Progenitor cell of endocrine pancreas (in vitro differentiated cells): ENCODE measurements around the gene GMEB2. TPM values are rescaled to one million over a fixed set of nuclear protein-coding genes. Genes with fewer than 3 reads are reported as not detected.
"Not testable (repeated sequence)": the region's sequence is repeated elsewhere in the genome, so short reads cannot be mapped to it uniquely, and the experiment has no call there.

Source experiments
- DNase-seq: peaks from one replicate; pipeline ENCODE4 v3.0.0; 2021; ENCODE audit warnings: low spot score; ENCODE audit not compliant: unreplicated experiment
- H3K27ac Mint-ChIP-seq: 2 replicates; pipeline ENCODE4 v1.8.0; 2021; ENCODE audit warnings: mild to moderate bottlenecking, moderate library complexity, mixed read lengths
- H3K27me3 Mint-ChIP-seq: 2 replicates; pipeline ENCODE4 v1.8.0; 2021; ENCODE audit warnings: mixed read lengths
- H3K36me3 Mint-ChIP-seq: 2 replicates; pipeline ENCODE4 v1.8.0; 2022; ENCODE audit warnings: mixed read lengths; ENCODE audit not compliant: insufficient read depth
- H3K4me1 Mint-ChIP-seq: 2 replicates; pipeline ENCODE4 v1.8.0; 2021; ENCODE audit warnings: low read depth, mixed read lengths
- H3K4me3 Mint-ChIP-seq: 2 replicates; pipeline ENCODE4 v1.8.0; 2021; ENCODE audit warnings: low read depth, mild to moderate bottlenecking, moderate library complexity, mixed read lengths
- H3K9me3 Mint-ChIP-seq: 2 replicates; pipeline ENCODE4 v1.8.0; 2021; ENCODE audit warnings: low read depth, mixed read lengths
- CTCF ChIP-seq: fragments of 200-600 bp; sonication (generic); IDR thresholded peaks from one replicate; pipeline ENCODE4 v1.5.0; 2021; ENCODE audit warnings: antibody characterized with exemption, mild to moderate bottlenecking; ENCODE audit not compliant: unreplicated experiment
- total RNA-seq: library from RNA; stranded (reverse); gene quantifications from 2 replicates; pipeline ENCODE4 v1.2.1, GENCODE V29; 2021

Gene GMEB2
- total RNA-seq, 1 donor from 2014 or later, result 15.1 TPM

DNA sequence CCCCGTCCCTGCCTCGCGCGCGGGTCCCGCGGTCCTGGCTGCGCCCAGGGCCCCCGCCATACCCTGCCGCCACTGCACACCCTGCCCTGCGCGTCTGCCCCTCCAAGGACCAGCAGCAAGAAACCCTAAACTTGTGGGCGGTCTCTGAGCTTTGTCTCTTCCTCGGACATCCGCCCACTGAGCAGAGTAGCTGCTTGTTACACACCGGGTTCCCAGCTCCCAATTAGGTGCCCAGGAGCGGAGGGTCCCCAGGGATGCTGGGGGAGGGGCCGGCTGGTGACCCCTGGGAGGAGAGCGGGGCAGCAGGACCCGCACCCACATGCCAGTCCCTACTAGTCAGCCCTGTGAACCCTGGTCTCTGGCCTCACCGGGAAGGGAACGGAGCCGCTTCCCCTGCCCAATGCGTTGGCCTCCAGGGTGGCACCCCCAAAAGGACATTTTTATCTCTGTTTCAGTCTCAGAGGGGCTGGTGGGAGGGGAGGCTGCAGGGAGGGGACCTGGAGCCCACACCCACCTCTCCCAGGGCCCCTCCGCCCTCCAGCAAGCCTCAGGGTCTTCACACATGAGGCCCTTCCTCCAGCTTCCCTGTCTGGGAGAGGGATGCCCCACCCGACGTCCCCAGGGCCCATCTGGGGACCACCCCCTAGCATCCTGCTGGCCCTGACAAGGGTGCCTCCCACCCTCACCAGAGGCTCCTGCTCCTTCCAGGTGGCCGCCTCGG is 15.8 kb upstream of the GMEB2 start:
- peaks cover 6% of the 10 kb centered on the region for H3K27me3 Mint-ChIP-seq
- peaks cover 2% of the 10 kb centered on the region for H3K4me1 Mint-ChIP-seq
- DNase-seq, result no peak
- peak overlapping the region; percentile 52 for H3K27ac Mint-ChIP-seq
- no peak for TF ChIP-seq CTCF
- no peaks in the 10 kb centered on the region for H3K36me3 Mint-ChIP-seq
- H3K4me3 Mint-ChIP-seq, result peak overlapping the region; percentile 71
- H3K9me3 Mint-ChIP-seq, result no peaks in the 10 kb centered on the region

GRCh38 chr20:63641792-63642523 is 15.1 kb upstream of the GMEB2 start:
- H3K27me3 Mint-ChIP-seq, result peaks cover 6% of the 10 kb centered on the region
- no peaks in the 10 kb centered on the region for H3K9me3 Mint-ChIP-seq
- no peaks in the 10 kb centered on the region for H3K36me3 Mint-ChIP-seq
- DNase-seq, result peak; percentile 93
- peaks cover 2% of the 10 kb centered on the region for H3K4me1 Mint-ChIP-seq
- peak; percentile 61 for TF ChIP-seq CTCF
- no peak overlapping the region for H3K4me3 Mint-ChIP-seq
- H3K27ac Mint-ChIP-seq, result no peak overlapping the region

DNA sequence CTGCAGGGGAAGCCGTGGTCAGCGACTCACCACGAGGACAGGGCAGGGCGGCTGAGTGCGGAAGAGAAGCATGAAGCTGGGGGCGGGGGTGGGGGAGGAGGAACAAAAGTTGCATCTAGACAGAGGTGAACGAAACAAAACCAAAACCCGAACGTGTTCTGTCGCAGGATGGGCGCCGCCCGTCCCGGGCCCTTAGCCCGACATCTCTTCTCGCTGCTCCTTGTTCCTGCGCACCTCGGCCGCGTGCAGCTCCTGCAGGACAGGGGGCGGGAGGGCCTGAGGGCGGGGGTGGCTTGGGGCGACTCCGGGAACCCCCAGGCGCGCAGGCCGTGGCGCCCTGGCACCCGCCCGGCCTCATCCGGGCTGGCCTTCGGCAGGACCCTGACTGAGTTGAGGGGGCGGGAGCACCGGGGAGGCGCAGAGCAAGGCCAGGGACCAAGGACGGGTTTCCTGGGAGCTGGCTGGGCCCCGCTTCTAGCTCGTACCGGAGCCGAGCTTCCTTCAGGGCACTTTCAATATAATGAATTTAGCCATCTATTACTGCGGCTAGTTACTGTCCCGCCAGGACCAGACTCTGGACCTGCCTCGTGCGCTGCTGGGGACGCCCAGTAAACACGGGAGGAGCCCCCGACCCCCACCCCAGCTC is 14.4 kb upstream of the GMEB2 start:
- Mint-ChIP-seq H3K36me3 (no peaks in the 10 kb centered on the region), H3K27me3 (peaks cover 6% of the 10 kb centered on the region), H3K9me3 (no peaks in the 10 kb centered on the region), H3K27ac (no peak overlapping the region), H3K4me1 (peaks cover 2% of the 10 kb centered on the region), H3K4me3 (no peak overlapping the region)
- TF ChIP-seq CTCF, result no peak
- DNase-seq, result no peak

GRCh38 chr20:63640686-63641085 is 13.8 kb upstream of the GMEB2 start:
- not testable (repeated sequence) for DNase-seq, H3K9me3 Mint-ChIP-seq, H3K4me1 Mint-ChIP-seq, H3K27me3 Mint-ChIP-seq, H3K27ac Mint-ChIP-seq, H3K4me3 Mint-ChIP-seq, H3K36me3 Mint-ChIP-seq

GRCh38 chr20:63640086-63640485 is 13.2 kb upstream of the GMEB2 start:
- Mint-ChIP-seq H3K36me3 (no peaks in the 10 kb centered on the region), H3K4me1 (peaks cover 2% of the 10 kb centered on the region), H3K9me3 (no peaks in the 10 kb centered on the region), H3K27ac (no peak overlapping the region), H3K4me3 (no peak overlapping the region), H3K27me3 (peaks cover 3% of the 10 kb centered on the region)
- TF ChIP-seq CTCF, result no peak
- DNase-seq, result no peak
